SK-N-SH treated with all-trans-retinoic acid at 6 μM for 48 hours (cell line): Measurements from ENCODE around the gene CHST13.

ENCODE experiments used
- ATAC-seq: fragments of 200-7000 bp; cut with Tn5 transposase; 3 replicates; pipeline ENCODE4 v1.9.1; 2020; ENCODE audit warnings: mild to moderate bottlenecking, moderate library complexity
- ARNTL ChIP-seq: fragments of 450-650 bp; formaldehyde crosslinking; IDR thresholded peaks from 2 replicates; pipeline ENCODE4 v1.5.0; 2020; ENCODE audit warnings: low read depth, mild to moderate bottlenecking, moderate library complexity, borderline replicate concordance
- BACH2 ChIP-seq: fragments of 250-450 bp; sonication (Bioruptor Pico); IDR thresholded peaks from 2 replicates; pipeline ENCODE4 v1.9.0; 2021; ENCODE audit warnings: mild to moderate bottlenecking, borderline replicate concordance
- CSDC2 ChIP-seq: fragments of 250-450 bp; sonication (Bioruptor Pico); IDR thresholded peaks from 2 replicates; pipeline ENCODE4 v1.5.0; 2020; ENCODE audit warnings: mild to moderate bottlenecking, moderate library complexity
- ESRRG ChIP-seq: fragments of 250-450 bp; sonication (Bioruptor Pico); IDR thresholded peaks from 2 replicates; pipeline ENCODE4 v1.6.1; 2021; ENCODE audit warnings: mild to moderate bottlenecking
- GLIS3 ChIP-seq: fragments of 250-450 bp; sonication (Bioruptor Pico); IDR thresholded peaks from 2 replicates; pipeline ENCODE4 v1.5.0; 2020; ENCODE audit warnings: mild to moderate bottlenecking, moderate library complexity
- ISL1 ChIP-seq: fragments of 250-450 bp; sonication (Bioruptor Pico); IDR thresholded peaks from 2 replicates; pipeline ENCODE4 v2.1.2; 2022; ENCODE audit warnings: mild to moderate bottlenecking, moderate library complexity
- OSR1 ChIP-seq: fragments of 250-450 bp; sonication (Bioruptor Pico); IDR thresholded peaks from 2 replicates; pipeline ENCODE4 v1.8.0; 2022; ENCODE audit warnings: moderate library complexity, mild to moderate bottlenecking, inconsistent platforms
- RARB ChIP-seq: fragments of 250-450 bp; sonication (Bioruptor Pico); IDR thresholded peaks from 2 replicates; pipeline ENCODE4 v1.8.0; 2021; ENCODE audit warnings: mild to moderate bottlenecking, moderate library complexity
- SNAI2 ChIP-seq: fragments of 250-450 bp; sonication (Bioruptor Pico); IDR thresholded peaks from 2 replicates; pipeline ENCODE4 v1.5.0; 2020; ENCODE audit warnings: mild to moderate bottlenecking, moderate library complexity
- TCF4 ChIP-seq: fragments of 250-450 bp; sonication (Bioruptor Pico); IDR thresholded peaks from 2 replicates; pipeline ENCODE4 v1.8.0; 2021; ENCODE audit warnings: mild to moderate bottlenecking, moderate library complexity, borderline replicate concordance
- TOX ChIP-seq: fragments of 250-450 bp; sonication (Bioruptor Pico); IDR thresholded peaks from 2 replicates; pipeline ENCODE4 v1.8.0; 2021; ENCODE audit warnings: mild to moderate bottlenecking, moderate library complexity, borderline replicate concordance
- ZC3H10 ChIP-seq: fragments of 250-450 bp; sonication (Bioruptor Pico); IDR thresholded peaks from 2 replicates; pipeline ENCODE4 v1.5.1; 2021; ENCODE audit warnings: mild to moderate bottlenecking, moderate library complexity
- ZFP3 ChIP-seq: fragments of 250-450 bp; sonication (Bioruptor Pico); IDR thresholded peaks from 2 replicates; pipeline ENCODE4 v1.5.0; 2020; ENCODE audit warnings: mild to moderate bottlenecking, moderate library complexity
- ZFP30 ChIP-seq: fragments of 450-650 bp; formaldehyde crosslinking; IDR thresholded peaks from 2 replicates; pipeline ENCODE4 v1.5.0; 2022; ENCODE audit warnings: mild to moderate bottlenecking, moderate library complexity
- ZNF565 ChIP-seq: fragments of 450-650 bp; formaldehyde crosslinking; conservative IDR thresholded peaks from 2 replicates; pipeline ENCODE4 v1.5.0; 2020; ENCODE audit warnings: low read depth, mild to moderate bottlenecking, moderate library complexity
- ZNF70 ChIP-seq: fragments of 450-650 bp; formaldehyde crosslinking; IDR thresholded peaks from 2 replicates; pipeline ENCODE4 v1.5.0; 2020; ENCODE audit warnings: mild to moderate bottlenecking, moderate library complexity
- ZNF8 ChIP-seq: fragments of 450-650 bp; formaldehyde crosslinking; IDR thresholded peaks from 2 replicates; pipeline ENCODE4 v1.5.0; 2020; ENCODE audit warnings: mild to moderate bottlenecking, moderate library complexity
- TF ChIP-seq, protein P1 (sequence below): fragments of 250-450 bp; sonication (Bioruptor Pico); IDR thresholded peaks from 2 replicates; pipeline ENCODE4 v1.8.0; 2021; ENCODE audit warnings: low read depth, mild to moderate bottlenecking, moderate library complexity, borderline replicate concordance
- TF ChIP-seq, protein P2 (sequence below): fragments of 250-450 bp; sonication (Bioruptor Pico); IDR thresholded peaks from 2 replicates; pipeline ENCODE4 v1.8.0; 2020; ENCODE audit warnings: mild to moderate bottlenecking, moderate library complexity, borderline replicate concordance
- TF ChIP-seq, protein P3 (sequence below): fragments of 250-450 bp; sonication (Bioruptor Pico); IDR thresholded peaks from 2 replicates; pipeline ENCODE4 v1.5.1; 2021; ENCODE audit warnings: mild to moderate bottlenecking, moderate library complexity
- TF ChIP-seq, protein P4 (sequence below): fragments of 250-450 bp; sonication (Bioruptor Pico); IDR thresholded peaks from 2 replicates; pipeline ENCODE4 v1.5.1; 2020; ENCODE audit warnings: low read depth, mild to moderate bottlenecking, moderate library complexity

CHST13 gene

DNA sequence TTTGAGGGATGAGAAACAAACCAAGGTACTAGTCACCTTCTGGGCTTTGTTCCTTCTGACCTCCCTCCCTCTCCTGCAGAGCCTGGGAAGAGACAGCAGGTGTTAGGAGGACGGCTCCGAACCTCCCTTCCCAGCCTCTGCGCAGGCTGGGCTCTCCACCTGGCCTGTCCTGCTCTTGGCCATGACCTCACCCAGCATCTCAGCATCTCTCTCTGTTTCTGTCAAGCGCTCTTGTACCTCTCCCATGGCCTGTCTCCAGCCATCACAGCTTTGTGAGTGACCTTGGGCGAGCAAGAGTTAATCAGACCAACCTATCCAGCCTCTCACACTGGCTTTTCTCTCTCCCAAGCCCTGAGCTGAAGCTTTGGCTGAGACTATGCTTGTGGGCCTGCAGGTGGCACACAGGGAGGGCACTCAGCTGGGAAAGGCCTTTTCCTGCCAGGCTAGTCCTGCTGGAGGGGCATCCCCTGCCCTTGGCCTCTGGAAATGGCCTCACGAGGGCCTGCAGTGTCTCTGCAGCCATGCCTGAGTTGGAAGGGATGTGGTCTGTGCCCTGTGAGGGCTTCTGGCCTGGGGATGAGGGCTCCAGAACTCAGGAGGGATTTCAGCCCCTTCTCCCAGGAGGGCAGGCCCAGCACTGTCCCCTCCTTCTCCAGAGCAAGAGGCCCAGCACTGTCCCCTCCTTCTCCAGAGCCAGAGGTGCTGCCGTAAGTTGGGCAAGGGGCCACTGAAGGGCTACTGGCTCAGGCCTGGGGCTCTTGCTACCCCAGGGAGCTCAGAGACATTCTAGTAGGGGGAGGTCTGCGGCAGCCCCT is 2.1 kb downstream of the CHST13 start:
- no peak for TF ChIP-seq ZFP3
- no peak for TF ChIP-seq BACH2 (CRISPR knock-in tag)
- no peak for TF ChIP-seq ZNF8 (CRISPR knock-in tag)
- no peak for TF ChIP-seq SNAI2 (CRISPR knock-in tag)
- no peak for TF ChIP-seq ZFP30
- TF ChIP-seq ZC3H10 (CRISPR knock-in tag), result no peak
- no peak for TF ChIP-seq ZNF70 (CRISPR knock-in tag)
- no peak for TF ChIP-seq OSR1 (CRISPR knock-in tag)
- TF ChIP-seq ESRRG, result no peak
- no peak for TF ChIP-seq ISL1
- TF ChIP-seq TCF4, result no peak
- no peak for TF ChIP-seq RARB (CRISPR knock-in tag)
- TF ChIP-seq, protein P1, sequence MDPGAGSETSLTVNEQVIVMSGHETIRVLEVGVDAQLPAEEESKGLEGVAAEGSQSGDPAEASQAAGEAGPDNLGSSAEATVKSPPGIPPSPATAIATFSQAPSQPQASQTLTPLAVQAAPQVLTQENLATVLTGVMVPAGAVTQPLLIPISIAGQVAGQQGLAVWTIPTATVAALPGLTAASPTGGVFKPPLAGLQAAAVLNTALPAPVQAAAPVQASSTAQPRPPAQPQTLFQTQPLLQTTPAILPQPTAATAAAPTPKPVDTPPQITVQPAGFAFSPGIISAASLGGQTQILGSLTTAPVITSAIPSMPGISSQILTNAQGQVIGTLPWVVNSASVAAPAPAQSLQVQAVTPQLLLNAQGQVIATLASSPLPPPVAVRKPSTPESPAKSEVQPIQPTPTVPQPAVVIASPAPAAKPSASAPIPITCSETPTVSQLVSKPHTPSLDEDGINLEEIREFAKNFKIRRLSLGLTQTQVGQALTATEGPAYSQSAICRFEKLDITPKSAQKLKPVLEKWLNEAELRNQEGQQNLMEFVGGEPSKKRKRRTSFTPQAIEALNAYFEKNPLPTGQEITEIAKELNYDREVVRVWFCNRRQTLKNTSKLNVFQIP (CRISPR knock-in tag), result no peak
- TF ChIP-seq, protein P2, sequence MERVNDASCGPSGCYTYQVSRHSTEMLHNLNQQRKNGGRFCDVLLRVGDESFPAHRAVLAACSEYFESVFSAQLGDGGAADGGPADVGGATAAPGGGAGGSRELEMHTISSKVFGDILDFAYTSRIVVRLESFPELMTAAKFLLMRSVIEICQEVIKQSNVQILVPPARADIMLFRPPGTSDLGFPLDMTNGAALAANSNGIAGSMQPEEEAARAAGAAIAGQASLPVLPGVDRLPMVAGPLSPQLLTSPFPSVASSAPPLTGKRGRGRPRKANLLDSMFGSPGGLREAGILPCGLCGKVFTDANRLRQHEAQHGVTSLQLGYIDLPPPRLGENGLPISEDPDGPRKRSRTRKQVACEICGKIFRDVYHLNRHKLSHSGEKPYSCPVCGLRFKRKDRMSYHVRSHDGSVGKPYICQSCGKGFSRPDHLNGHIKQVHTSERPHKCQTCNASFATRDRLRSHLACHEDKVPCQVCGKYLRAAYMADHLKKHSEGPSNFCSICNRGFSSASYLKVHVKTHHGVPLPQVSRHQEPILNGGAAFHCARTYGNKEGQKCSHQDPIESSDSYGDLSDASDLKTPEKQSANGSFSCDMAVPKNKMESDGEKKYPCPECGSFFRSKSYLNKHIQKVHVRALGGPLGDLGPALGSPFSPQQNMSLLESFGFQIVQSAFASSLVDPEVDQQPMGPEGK (CRISPR knock-in tag), result no peak
- TF ChIP-seq, protein P3, sequence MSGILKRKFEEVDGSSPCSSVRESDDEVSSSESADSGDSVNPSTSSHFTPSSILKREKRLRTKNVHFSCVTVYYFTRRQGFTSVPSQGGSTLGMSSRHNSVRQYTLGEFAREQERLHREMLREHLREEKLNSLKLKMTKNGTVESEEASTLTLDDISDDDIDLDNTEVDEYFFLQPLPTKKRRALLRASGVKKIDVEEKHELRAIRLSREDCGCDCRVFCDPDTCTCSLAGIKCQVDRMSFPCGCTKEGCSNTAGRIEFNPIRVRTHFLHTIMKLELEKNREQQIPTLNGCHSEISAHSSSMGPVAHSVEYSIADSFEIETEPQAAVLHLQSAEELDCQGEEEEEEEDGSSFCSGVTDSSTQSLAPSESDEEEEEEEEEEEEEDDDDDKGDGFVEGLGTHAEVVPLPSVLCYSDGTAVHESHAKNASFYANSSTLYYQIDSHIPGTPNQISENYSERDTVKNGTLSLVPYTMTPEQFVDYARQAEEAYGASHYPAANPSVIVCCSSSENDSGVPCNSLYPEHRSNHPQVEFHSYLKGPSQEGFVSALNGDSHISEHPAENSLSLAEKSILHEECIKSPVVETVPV (CRISPR knock-in tag), result no peak
- TF ChIP-seq, all 23 proteins: peak for 0
- ATAC-seq, result no peak

DNA sequence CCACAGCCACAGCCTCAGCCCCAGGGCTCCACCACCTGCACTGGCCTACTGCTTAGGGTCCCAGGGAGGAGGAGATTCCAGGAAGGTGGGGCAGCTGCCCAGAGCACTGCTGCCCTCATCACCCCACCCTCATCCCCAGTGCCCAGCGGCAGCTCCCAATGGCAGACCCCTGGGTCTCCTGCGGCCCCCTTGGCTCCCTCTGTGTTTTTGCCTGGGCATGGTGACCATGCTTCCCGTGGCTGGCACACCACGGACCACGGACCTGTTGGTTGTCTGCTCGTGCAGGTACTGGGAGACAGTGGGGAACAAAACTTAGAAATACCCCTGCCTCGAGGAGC is 2.7 kb downstream of the CHST13 start:
- TF ChIP-seq CSDC2 (no peak), ZNF565 (CRISPR knock-in tag) (no peak), OSR1 (CRISPR knock-in tag) (no peak), ESRRG (no peak), ZNF70 (CRISPR knock-in tag) (no peak), ZFP30 (no peak), ARNTL (no peak), BACH2 (CRISPR knock-in tag) (no peak), RARB (CRISPR knock-in tag) (no peak), TOX (no peak), ZNF8 (CRISPR knock-in tag) (no peak), ISL1 (no peak), TCF4 (no peak), GLIS3 (CRISPR knock-in tag) (no peak), ZC3H10 (CRISPR knock-in tag) (no peak)
- TF ChIP-seq, protein P4, sequence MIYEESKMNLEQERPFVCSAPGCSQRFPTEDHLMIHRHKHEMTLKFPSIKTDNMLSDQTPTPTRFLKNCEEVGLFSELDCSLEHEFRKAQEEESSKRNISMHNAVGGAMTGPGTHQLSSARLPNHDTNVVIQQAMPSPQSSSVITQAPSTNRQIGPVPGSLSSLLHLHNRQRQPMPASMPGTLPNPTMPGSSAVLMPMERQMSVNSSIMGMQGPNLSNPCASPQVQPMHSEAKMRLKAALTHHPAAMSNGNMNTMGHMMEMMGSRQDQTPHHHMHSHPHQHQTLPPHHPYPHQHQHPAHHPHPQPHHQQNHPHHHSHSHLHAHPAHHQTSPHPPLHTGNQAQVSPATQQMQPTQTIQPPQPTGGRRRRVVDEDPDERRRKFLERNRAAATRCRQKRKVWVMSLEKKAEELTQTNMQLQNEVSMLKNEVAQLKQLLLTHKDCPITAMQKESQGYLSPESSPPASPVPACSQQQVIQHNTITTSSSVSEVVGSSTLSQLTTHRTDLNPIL (CRISPR knock-in tag), result no peak
- TF ChIP-seq, protein P3 (CRISPR knock-in tag), result no peak
- TF ChIP-seq, protein P1 (CRISPR knock-in tag), result no peak
- TF ChIP-seq, protein P2 (CRISPR knock-in tag), result no peak
- ATAC-seq, result no peak
